ENCODE results near the gene MLIP. TPM values are rescaled to one million over a fixed set of nuclear protein-coding genes. Genes with fewer than 3 reads are reported as not detected.

Gene MLIP
- total RNA-seq, 4 donors from 2014 or later = 8.8 to 32.1 (median 15.3) TPM; not detected in 1

GRCh38 chr6:54114991-54115390 lies 3.7 kb downstream of the MLIP start:
- no peaks in the 10 kb centered on the region for H3K4me1 ChIP-seq
- H3K36me3 ChIP-seq = no peaks in the 10 kb centered on the region
- no peak for DNase-seq
- no peaks in the 10 kb centered on the region for H3K9me3 ChIP-seq
- H3K27me3 ChIP-seq = no peaks in the 10 kb centered on the region
- no peak overlapping the region for H3K27ac ChIP-seq
- TF ChIP-seq CTCF (IDR thresholded peaks at IDR 0.05) (no peak), POLR2A (IDR thresholded peaks at IDR 0.05) (no peak)
- no peak overlapping the region for H3K4me3 ChIP-seq

- no peak for DNase-seq
- H3K36me3 ChIP-seq = no peaks in the 10 kb centered on the region
- H3K27me3 ChIP-seq = no peaks in the 10 kb centered on the region
- no peak for TF ChIP-seq POLR2A (IDR thresholded peaks at IDR 0.05)
- no peak for TF ChIP-seq CTCF (IDR thresholded peaks at IDR 0.05)
- no peak overlapping the region for H3K4me3 ChIP-seq
- H3K9me3 ChIP-seq = no peaks in the 10 kb centered on the region
- H3K27ac ChIP-seq = no peak overlapping the region
- no peaks in the 10 kb centered on the region for H3K4me1 ChIP-seq
These were observed 4.7 kb downstream of the MLIP start for GRCh38 chr6:54115966-54116365.

- TF ChIP-seq POLR2A (IDR thresholded peaks at IDR 0.05) (no peak), CTCF (IDR thresholded peaks at IDR 0.05) (no peak)
- DNase-seq = no peak
- no peaks in the 10 kb centered on the region for H3K9me3 ChIP-seq
- no peaks in the 10 kb centered on the region for H3K27me3 ChIP-seq
- no peaks in the 10 kb centered on the region for H3K4me1 ChIP-seq
- H3K36me3 ChIP-seq = no peaks in the 10 kb centered on the region
- H3K27ac ChIP-seq = no peak overlapping the region
- H3K4me3 ChIP-seq = no peak overlapping the region
These were observed 6.9 kb downstream of the MLIP start for GRCh38 chr6:54118117-54118516.

- no peaks in the 10 kb centered on the region for H3K4me1 ChIP-seq
- no peak for DNase-seq
- no peaks in the 10 kb centered on the region for H3K9me3 ChIP-seq
- H3K4me3 ChIP-seq = no peak overlapping the region
- H3K27ac ChIP-seq = no peak overlapping the region
- H3K36me3 ChIP-seq = no peaks in the 10 kb centered on the region
- TF ChIP-seq POLR2A (IDR thresholded peaks at IDR 0.05) (no peak), CTCF (IDR thresholded peaks at IDR 0.05) (no peak)
- H3K27me3 ChIP-seq = no peaks in the 10 kb centered on the region
These were observed 14.2 kb downstream of the MLIP start for GRCh38 chr6:54125493-54125892.

GRCh38 chr6:54130179-54130578 lies 18.9 kb downstream of the MLIP start:
- no peaks in the 10 kb centered on the region for H3K36me3 ChIP-seq
- no peaks in the 10 kb centered on the region for H3K27me3 ChIP-seq
- H3K9me3 ChIP-seq = no peaks in the 10 kb centered on the region
- DNase-seq = no peak
- H3K4me3 ChIP-seq = no peak overlapping the region
- H3K27ac ChIP-seq = no peak overlapping the region
- no peaks in the 10 kb centered on the region for H3K4me1 ChIP-seq
- TF ChIP-seq POLR2A (IDR thresholded peaks at IDR 0.05) (no peak), CTCF (IDR thresholded peaks at IDR 0.05) (no peak)

- peaks cover 0 to 6% (median 0%) of the 10 kb centered on the region in 4 donors for H3K4me1 ChIP-seq
- TF ChIP-seq POLR2A (IDR thresholded peaks at IDR 0.05) (no peak), CTCF (IDR thresholded peaks at IDR 0.05) (no peak)
- no peaks in the 10 kb centered on the region for H3K9me3 ChIP-seq
- H3K27ac ChIP-seq = no peak overlapping the region
- no peaks in the 10 kb centered on the region for H3K27me3 ChIP-seq
- no peaks in the 10 kb centered on the region for H3K36me3 ChIP-seq
- no peak overlapping the region for H3K4me3 ChIP-seq
- no peak for DNase-seq
These were observed 21.3 kb downstream of the MLIP start for GRCh38 chr6:54132587-54132986.

Data from Peyer's patch (tissue), 4 donors.